NB4 (cell line): ENCODE data around the gene GALNTL6.

Source experiments
- DNase-seq: peaks from one replicate; pipeline ENCODE4 v3.0.0; 2010; ENCODE audit warnings: low read depth
- H3K4me3 ChIP-seq: one replicate; pipeline ENCODE4 v1.5.1; 2011; ENCODE audit warnings: mild to moderate bottlenecking, low read depth, low read length, moderate library complexity
- MYC ChIP-seq: IDR thresholded peaks from 2 replicates; pipeline ENCODE4 v1.6.1; 2011; ENCODE audit warnings: low read depth, low read length
- POLR2A ChIP-seq: IDR thresholded peaks from 2 replicates; pipeline ENCODE4 v1.6.1; 2011; ENCODE audit warnings: mild to moderate bottlenecking; ENCODE audit not compliant: insufficient read length; ENCODE audit errors: extremely low read depth
- TF ChIP-seq, protein P1 (sequence below): IDR thresholded peaks from one replicate; pipeline ENCODE4 v1.5.1; 2012; ENCODE audit warnings: low read depth, low read length
- TF ChIP-seq, protein P2 (sequence below): IDR thresholded peaks from 2 replicates; pipeline ENCODE4 v1.6.1; 2011; ENCODE audit warnings: low read depth, low read length

GALNTL6 gene

DNA sequence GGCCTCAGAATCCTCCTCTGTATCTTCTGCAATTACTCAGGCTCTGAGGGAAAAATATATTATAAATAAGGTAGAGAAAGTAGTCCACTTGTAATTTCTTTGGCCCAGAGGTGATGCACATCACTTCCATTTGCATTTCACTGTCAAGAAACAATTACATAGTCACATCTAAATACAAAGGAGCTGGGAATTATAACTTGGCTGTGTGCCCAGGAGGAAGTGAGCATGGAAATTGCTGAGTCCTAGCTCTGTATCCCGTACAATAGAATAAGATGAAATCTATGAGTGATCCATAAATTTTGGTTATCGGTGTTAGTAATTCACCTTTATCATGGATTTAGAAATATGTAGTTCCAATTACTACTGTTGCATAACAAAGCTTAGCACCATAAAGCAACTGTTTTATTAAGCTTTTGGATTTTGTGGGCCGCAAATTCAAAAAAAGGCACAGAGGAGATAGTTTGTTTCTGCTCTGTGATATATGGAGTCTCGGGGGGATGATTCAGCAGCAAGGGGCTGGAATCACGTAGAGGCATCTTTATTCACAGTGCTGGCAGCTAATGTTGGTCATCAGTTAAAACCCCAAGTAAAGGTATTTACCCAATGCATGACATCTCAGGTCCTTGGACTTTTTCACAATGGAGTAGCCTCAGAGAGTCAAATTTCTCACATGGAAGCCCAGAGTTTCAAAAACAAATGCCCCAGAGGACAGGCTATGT, 1114.1 kb downstream of the GALNTL6 start:
- TF ChIP-seq MYC (no peak), POLR2A (no peak)
- TF ChIP-seq, protein P1, sequence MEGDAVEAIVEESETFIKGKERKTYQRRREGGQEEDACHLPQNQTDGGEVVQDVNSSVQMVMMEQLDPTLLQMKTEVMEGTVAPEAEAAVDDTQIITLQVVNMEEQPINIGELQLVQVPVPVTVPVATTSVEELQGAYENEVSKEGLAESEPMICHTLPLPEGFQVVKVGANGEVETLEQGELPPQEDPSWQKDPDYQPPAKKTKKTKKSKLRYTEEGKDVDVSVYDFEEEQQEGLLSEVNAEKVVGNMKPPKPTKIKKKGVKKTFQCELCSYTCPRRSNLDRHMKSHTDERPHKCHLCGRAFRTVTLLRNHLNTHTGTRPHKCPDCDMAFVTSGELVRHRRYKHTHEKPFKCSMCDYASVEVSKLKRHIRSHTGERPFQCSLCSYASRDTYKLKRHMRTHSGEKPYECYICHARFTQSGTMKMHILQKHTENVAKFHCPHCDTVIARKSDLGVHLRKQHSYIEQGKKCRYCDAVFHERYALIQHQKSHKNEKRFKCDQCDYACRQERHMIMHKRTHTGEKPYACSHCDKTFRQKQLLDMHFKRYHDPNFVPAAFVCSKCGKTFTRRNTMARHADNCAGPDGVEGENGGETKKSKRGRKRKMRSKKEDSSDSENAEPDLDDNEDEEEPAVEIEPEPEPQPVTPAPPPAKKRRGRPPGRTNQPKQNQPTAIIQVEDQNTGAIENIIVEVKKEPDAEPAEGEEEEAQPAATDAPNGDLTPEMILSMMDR: no peak
- TF ChIP-seq, protein P2, sequence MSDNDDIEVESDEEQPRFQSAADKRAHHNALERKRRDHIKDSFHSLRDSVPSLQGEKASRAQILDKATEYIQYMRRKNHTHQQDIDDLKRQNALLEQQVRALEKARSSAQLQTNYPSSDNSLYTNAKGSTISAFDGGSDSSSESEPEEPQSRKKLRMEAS: no peak
- no peak for DNase-seq
- H3K4me3 ChIP-seq: no peak overlapping the region

DNA sequence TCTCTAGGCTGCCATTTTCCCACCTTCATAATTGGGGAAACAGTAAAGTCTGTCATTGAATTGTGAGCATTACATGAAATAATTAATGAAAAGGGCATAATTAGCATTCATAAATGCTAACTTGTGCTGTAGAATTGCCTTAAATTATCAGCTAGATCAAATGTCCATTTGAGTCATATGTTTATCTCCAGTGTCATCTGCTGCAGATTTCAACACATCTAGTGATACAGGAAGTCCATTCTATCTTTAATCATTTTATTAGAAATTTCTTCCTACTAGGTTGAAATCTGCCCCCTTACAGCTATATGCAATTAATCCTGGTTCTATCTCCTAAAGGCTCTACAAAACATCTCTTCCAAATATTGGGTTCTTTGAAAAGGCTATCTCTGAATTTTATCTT, 1115.1 kb downstream of the GALNTL6 start:
- no peak for DNase-seq
- TF ChIP-seq POLR2A (no peak), MYC (no peak)
- TF ChIP-seq, protein P2: no peak
- TF ChIP-seq, protein P1: no peak

DNA sequence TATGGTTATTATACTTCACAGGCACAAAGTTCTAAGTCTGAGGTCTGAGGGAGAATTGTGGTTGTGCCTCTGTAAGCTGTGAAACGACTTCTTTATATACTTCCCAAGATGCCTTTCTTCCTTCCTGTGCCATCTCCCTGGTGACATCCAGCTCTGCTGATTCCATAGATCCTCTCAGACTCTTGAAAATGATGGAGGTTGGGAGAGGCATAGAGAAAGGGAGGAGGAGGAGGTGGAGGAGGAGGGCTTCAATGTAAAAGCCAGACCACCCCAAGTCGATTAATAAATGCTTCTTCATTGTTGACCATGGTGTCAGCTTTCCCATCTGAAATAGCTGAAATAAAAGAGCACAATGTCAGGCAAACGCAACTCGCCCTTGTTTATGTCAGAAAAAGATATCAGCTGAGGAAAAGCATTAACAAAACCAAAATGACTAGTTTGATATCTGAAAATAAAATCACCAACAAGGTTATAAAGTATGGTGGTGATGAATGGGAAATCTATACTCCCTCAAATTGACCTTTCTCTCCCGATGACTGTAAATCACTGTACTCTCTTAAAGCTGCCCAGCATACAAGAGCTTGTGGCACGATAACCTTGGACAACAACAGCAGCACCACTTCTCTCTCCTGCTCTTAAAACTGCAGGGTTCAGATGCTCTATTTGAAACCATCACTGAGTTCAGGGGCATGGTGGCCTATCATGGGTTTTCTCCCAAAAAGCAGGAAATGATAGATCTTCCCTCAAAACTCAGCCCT, 1125.0 kb downstream of the GALNTL6 start:
- no peak for TF ChIP-seq POLR2A
- TF ChIP-seq, protein P2: no peak
- TF ChIP-seq, protein P1: no peak
- DNase-seq: no peak
- no peak overlapping the region for H3K4me3 ChIP-seq

More for the DNA sequence above, 1115.1 kb downstream of the GALNTL6 start:
- no peak overlapping the region for H3K4me3 ChIP-seq

DNA sequence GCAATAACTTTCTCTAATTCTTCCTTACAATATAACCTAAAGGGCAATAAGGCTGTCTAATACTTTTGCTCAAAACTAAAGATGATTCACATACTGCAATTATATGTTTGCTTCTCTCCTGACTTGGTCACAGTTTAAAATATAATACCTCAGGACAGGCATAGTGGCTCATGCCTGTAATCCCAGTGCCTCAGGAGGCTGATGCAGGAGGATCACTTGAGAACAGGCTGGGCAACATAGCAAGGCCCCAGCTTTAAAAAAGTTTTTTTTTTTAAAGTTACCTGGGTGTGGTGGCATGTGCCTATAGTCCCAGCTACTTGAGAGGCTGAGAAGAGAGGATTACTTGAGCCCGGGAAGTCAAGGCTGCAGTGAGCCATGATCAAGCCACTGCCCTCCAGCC, 1125.7 kb downstream of the GALNTL6 start:
- TF ChIP-seq POLR2A (no peak), MYC (no peak)
- TF ChIP-seq, protein P2: no peak
- TF ChIP-seq, protein P1: no peak
- no peak for DNase-seq
- no peak overlapping the region for H3K4me3 ChIP-seq

DNA sequence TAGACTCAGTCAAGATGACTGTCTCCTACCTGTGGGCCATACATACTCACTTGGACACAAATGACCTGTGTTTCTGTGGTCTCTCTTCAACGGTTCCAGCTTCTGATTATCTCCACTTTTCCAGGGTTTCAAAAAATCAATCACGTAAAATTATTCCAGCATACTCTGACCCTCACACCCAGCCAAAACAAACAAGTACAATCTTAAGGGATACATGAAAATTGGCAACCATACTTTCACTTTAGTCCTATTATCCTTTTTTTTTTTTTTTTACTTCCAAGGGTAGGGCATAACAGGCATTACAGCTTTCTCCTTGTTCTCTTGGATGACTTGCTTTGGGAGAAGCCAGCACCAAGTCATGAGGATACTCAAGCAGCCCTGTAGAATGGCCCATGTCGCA, 1129.6 kb downstream of the GALNTL6 start:
- no peak overlapping the region for H3K4me3 ChIP-seq
- DNase-seq: no peak
- TF ChIP-seq POLR2A: no peak

DNA sequence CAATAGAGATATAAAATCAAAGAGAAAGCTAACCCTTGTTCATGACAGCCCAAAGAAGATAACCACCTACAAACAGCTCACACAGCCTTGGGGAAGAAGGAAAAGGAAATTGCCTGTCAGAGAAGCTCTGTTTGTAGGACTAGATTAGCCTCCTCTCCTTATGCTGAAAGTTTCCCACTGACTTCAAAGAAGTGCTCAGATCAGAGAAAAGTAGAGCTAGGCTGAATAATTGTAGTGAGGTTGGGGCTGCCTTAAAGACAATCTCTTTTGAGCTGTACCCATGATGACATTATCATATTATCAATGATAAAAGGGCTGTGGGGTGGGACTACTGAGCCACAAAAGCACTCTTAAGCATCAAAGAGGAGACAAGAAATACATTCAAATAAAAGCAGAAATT, 1132.4 kb downstream of the GALNTL6 start:
- DNase-seq: no peak
- H3K4me3 ChIP-seq: no peak overlapping the region
- no peak for TF ChIP-seq POLR2A

DNA sequence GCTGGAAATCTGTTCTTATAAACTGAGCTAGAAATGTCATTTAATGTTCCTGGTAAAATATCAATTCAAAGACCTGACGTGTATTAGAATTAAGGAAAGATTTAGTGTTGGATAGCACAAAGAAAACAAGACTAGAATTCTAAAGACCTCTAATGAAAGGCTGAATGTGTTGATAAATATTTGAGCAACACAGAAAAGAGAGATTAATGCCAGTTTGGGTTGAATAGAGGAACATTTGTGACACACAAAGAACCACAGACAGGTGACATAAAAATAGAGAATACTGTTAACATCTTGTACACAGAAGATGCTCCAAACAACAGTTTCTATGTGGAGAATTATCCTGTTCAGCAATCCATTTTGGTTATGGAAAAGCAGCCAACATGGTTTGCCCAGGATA, 1133.3 kb downstream of the GALNTL6 start:
- no peak for DNase-seq
- H3K4me3 ChIP-seq: no peak overlapping the region
- TF ChIP-seq, protein P2: no peak
- TF ChIP-seq MYC (no peak), POLR2A (no peak)
- TF ChIP-seq, protein P1: no peak
